ENCODE data around the gene QSER1.

DNA sequence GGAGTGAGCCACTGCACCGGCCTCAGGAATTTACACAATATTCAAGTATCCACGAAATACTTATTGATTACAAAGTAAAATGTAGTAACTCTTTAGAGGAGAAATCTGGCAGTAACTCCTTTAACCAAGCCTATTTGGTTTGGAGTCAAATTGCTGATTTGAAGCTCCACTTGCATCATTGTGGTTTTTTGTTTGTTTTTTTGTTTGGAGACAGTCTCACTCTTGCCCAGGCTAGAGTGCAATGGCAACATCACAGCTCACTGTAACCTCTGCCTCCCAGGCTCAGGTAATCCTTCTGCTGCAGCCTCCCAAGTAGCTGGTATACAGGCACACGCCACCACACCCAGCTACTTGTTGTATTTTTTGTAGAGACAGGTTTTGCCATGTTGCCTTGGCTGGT is 6.4 kb upstream of the QSER1 start:
- TF ChIP-seq, protein P1, sequence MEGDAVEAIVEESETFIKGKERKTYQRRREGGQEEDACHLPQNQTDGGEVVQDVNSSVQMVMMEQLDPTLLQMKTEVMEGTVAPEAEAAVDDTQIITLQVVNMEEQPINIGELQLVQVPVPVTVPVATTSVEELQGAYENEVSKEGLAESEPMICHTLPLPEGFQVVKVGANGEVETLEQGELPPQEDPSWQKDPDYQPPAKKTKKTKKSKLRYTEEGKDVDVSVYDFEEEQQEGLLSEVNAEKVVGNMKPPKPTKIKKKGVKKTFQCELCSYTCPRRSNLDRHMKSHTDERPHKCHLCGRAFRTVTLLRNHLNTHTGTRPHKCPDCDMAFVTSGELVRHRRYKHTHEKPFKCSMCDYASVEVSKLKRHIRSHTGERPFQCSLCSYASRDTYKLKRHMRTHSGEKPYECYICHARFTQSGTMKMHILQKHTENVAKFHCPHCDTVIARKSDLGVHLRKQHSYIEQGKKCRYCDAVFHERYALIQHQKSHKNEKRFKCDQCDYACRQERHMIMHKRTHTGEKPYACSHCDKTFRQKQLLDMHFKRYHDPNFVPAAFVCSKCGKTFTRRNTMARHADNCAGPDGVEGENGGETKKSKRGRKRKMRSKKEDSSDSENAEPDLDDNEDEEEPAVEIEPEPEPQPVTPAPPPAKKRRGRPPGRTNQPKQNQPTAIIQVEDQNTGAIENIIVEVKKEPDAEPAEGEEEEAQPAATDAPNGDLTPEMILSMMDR (IDR thresholded peaks at IDR 0.05), result no peak
- TF ChIP-seq POLR2A (IDR thresholded peaks at IDR 0.05) (no peak), EP300 (IDR thresholded peaks at IDR 0.05) (no peak)
